Skeletal muscle satellite cell (primary cell): ENCODE measurements around the gene NDUFB10.

Source experiments
- H3K27me3 ChIP-seq: 2 replicates; pipeline ENCODE4 v1.7.0; 2013; ENCODE audit warnings: low read length; ENCODE audit not compliant: control insufficient read depth, insufficient read depth
- H3K36me3 ChIP-seq: 2 replicates; pipeline ENCODE4 v1.7.0; 2013; ENCODE audit warnings: mild to moderate bottlenecking, control low read depth, low read length; ENCODE audit not compliant: insufficient read depth
- H3K4me1 ChIP-seq: 2 replicates; pipeline ENCODE4 v1.7.0; 2013; ENCODE audit warnings: low read length; ENCODE audit not compliant: control insufficient read depth, insufficient read depth
- H3K4me2 ChIP-seq: 2 replicates; pipeline ENCODE4 v1.7.0; 2013; ENCODE audit warnings: mild to moderate bottlenecking, low read length
- H3K4me3 ChIP-seq: 2 replicates; pipeline ENCODE4 v1.7.0; 2013; ENCODE audit warnings: low read length
- H3K9ac ChIP-seq: 2 replicates; pipeline ENCODE4 v1.7.0; 2013; ENCODE audit warnings: mild to moderate bottlenecking, low read depth, low read length, moderate library complexity
- H3K9me3 ChIP-seq: replicated peaks from 2 replicates; pipeline ENCODE4 v1.7.0; 2013; ENCODE audit warnings: mild to moderate bottlenecking, control low read depth, low read length

The NDUFB10 gene

DNA sequence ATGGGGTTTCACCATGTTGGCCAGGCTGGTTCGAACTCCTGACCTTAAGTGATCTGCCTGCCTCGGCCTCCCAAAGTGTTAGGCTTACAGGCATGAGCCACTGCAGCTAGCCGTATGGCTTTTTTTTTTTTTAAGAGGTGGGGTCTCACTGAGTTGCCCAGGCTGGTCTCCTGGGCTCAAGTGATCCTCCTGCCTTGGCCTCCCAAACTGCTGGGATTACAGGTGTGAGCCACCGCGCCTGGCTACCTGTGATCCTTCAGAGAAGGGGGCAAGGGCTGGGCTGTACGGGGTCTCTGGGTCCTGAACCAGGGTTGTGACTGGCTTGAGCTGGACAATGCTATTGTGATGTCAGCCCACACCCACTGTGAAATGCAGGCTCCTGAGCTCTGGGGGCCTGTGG, 7.1 kb downstream of the NDUFB10 start, which contains the start of gene RNF151:
TSS of gene RNF151 (plus strand) at position 397 of the 400 bp plus-strand sequence. CDS start 26 bp downstream, outside the sequence.
- H3K4me3 ChIP-seq = peak within 1 kb of the TSS; percentile 82
- H3K27me3 ChIP-seq = no peaks in the 10 kb centered on the region
- H3K4me1 ChIP-seq = peaks cover 18% of the 10 kb centered on the region
- H3K4me2 ChIP-seq = peak within 1 kb of the TSS; percentile 99
- H3K9ac ChIP-seq = peak within 1 kb of the TSS; percentile 97
- H3K36me3 ChIP-seq = peaks cover 29% of the 10 kb centered on the region
- no peaks in the 10 kb centered on the region for H3K9me3 ChIP-seq

DNA sequence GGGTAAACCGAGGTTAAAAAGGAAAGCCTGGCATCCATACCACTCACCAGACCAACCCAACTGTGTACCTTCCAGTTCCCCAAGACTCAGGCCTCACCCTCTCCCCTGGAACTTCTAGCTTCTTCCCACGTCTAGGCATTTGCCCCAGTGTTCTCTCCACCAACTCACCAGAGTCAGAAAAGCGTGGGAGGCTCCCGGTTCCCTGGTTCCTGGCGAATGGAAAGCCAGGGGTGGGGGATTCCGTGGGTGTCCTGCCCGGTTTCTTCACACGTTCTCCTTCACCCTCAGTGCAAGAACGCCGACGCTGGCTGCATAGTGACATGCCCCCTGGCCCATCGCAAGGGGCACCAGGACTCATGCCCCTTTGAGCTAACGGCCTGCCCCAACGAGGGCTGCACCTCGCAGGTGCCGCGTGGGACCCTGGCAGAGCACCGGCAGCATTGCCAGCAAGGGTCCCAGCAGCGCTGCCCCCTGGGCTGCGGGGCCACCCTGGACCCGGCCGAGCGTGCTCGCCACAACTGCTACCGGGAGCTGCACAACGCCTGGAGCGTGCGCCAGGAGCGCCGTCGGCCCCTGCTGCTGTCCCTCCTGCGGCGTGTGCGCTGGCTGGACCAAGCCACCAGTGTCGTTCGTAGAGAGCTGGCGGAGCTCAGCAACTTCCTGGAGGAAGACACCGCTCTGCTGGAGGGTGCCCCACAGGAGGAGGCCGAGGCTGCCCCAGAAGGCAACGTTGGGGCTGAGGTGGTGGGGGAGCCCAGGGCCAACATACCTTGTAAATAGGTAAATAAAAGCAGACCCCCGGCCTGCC, 9.0 kb downstream of the NDUFB10 start:
- Histone ChIP-seq H3K4me2 (no peak overlapping the region), H3K36me3 (peaks cover 15% of the 10 kb centered on the region), H3K4me3 (no peak overlapping the region), H3K9ac (no peak overlapping the region), H3K4me1 (peaks cover 15% of the 10 kb centered on the region), H3K9me3 (no peaks in the 10 kb centered on the region), H3K27me3 (no peaks in the 10 kb centered on the region)

DNA sequence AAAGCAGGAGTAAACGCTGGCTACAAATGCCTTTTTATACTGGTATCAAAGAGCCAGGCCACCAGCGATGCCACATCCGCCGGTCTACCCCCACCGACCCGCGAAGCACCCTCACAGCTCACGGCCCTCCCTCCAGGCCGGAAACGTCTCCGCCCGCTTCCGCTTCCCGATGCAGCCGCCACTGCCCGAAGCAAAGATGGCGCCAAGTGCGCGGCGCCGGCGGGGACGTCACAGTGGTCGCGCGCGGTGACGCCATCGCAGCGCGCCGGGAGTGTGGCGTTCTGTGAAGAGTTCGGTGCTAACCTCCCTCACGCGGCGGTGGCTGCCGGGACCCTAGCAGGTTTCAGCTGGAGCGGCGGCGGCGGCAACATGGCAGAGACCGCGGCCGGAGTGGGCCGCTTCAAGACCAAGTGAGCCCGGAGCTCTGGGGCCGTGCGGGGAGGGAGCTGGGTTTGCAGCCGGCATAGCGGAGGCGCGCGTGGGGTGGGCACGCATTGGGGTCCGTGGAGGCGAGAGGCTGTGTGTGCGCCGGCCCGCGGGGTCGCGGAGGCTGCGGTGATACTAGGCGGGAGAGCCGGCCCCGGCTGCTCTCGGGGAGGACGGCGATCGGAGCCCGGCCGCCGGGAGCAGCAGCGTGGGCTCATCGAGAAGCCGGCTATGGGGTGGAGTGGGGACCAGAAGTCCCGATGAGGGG, 12.6 kb downstream of the NDUFB10 start, which contains the start of gene TBL3:
TSS of gene TBL3 (plus strand) at position 258 of the 694 bp plus-strand sequence. CDS start at position 370, 112 bp downstream.
- H3K36me3 ChIP-seq = peaks cover 30% of the 10 kb centered on the region
- H3K9me3 ChIP-seq = no peaks in the 10 kb centered on the region
- H3K4me3 ChIP-seq = peak within 1 kb of the TSS; percentile 78
- peak within 1 kb of the TSS; percentile 90 for H3K9ac ChIP-seq
- H3K4me2 ChIP-seq = peak within 1 kb of the TSS; percentile 90
- peaks cover 8% of the 10 kb centered on the region for H3K4me1 ChIP-seq
- no peaks in the 10 kb centered on the region for H3K27me3 ChIP-seq

DNA sequence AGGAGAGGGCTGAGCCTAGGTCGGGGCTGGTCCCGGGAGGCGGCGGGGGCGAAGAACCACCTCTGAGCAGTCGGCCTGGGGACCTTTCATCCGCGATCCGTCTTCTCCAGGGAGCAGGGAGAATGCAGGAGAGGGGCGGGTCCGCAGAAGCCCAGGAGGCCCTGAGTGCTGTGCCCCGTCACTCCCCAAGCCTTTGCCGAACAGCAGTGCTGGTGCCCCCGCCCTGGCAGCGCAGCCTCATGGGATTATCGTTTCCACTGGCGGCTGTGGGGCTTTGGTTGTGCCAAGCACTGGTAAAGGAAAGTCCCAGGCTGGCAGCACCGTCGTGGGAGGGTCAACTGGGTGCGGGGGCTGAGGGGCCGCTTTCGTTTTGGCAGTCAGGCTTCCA, 13.1 kb downstream of the NDUFB10 start:
- Histone ChIP-seq H3K4me3 (peak overlapping the region; percentile 78), H3K9ac (peak overlapping the region; percentile 90), H3K27me3 (no peaks in the 10 kb centered on the region), H3K9me3 (no peaks in the 10 kb centered on the region), H3K4me1 (peaks cover 8% of the 10 kb centered on the region), H3K36me3 (peaks cover 35% of the 10 kb centered on the region), H3K4me2 (peak overlapping the region; percentile 90)

DNA sequence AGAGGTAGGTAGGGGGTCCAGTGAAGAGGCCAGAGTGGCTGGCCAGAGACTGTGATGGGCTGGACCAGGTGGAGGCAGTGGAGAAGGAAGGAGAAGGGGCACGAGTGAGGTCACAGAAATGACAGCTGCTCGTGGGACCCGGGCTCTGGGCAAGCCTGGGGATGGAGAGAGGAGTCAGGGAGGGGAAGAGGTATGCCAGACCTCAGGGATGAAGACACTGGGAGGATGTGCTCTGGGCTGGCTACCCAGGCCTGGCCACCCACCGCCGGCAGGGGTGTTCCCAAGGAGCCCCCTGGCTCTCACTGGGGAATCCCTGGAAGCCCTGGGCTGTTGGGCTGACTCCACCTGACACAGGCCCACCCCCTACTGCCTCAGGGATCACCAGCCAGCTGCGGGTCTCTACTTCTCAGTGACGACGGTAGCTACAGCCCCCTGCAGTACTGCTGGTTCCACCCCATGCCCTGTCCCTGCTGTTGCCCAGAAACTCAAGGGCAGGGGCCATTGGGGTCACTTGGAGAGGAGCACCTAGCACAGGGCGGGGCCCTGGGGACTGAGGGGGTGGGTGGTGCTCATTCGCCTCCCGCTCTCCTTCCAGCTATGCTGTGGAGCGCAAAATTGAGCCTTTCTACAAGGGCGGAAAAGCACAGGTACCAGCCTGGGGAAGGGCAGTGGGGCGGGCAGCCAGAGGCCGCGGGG, 14.3 kb downstream of the NDUFB10 start:
- H3K36me3 ChIP-seq = peaks cover 46% of the 10 kb centered on the region
- peaks cover 8% of the 10 kb centered on the region for H3K4me1 ChIP-seq
- H3K4me2 ChIP-seq = peak overlapping the region; percentile 37
- H3K9me3 ChIP-seq = no peaks in the 10 kb centered on the region
- no peaks in the 10 kb centered on the region for H3K27me3 ChIP-seq
- no peak overlapping the region for H3K9ac ChIP-seq
- H3K4me3 ChIP-seq = no peak overlapping the region

DNA sequence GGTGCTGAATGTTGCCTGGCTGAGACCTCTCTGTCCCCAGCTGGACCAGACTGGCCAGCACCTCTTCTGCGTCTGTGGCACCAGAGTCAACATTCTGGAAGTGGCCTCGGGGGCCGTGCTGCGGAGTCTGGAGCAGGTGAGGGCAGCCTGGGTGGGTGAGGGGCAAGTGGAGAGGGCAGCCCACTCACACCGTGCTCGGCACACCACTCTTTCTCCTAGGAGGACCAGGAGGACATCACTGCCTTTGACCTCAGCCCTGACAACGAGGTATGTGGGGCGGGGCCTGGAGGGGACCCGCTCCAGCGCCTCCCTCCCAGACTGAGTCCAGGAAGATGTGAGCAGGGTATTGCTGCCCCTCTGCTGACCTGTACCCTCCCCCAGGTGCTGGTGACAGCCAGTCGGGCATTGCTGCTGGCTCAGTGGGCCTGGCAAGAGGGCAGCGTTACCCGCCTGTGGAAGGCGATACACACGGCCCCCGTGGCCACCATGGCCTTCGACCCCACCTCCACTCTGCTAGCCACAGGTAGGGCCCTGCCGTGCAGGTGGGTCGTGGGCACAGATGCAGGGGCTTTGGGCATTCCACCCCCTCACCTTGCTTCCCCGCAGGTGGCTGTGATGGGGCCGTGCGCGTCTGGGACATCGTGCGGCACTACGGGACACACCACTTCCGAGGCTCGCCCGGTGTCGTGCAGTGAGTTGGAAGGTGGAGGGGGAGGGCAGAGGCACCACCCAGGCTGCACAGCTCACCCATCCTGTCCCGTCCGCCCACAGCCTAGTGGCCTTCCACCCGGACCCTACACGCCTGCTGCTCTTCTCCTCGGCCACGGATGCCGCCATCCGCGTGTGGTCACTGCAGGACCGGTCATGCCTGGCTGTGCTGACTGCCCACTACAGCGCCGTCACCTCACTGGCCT, 15.1 kb downstream of the NDUFB10 start:
- Histone ChIP-seq H3K36me3 (peaks cover 51% of the 10 kb centered on the region), H3K4me3 (no peak overlapping the region), H3K27me3 (no peaks in the 10 kb centered on the region), H3K4me1 (peaks cover 8% of the 10 kb centered on the region), H3K9ac (no peak overlapping the region), H3K4me2 (no peak overlapping the region), H3K9me3 (no peaks in the 10 kb centered on the region)

DNA sequence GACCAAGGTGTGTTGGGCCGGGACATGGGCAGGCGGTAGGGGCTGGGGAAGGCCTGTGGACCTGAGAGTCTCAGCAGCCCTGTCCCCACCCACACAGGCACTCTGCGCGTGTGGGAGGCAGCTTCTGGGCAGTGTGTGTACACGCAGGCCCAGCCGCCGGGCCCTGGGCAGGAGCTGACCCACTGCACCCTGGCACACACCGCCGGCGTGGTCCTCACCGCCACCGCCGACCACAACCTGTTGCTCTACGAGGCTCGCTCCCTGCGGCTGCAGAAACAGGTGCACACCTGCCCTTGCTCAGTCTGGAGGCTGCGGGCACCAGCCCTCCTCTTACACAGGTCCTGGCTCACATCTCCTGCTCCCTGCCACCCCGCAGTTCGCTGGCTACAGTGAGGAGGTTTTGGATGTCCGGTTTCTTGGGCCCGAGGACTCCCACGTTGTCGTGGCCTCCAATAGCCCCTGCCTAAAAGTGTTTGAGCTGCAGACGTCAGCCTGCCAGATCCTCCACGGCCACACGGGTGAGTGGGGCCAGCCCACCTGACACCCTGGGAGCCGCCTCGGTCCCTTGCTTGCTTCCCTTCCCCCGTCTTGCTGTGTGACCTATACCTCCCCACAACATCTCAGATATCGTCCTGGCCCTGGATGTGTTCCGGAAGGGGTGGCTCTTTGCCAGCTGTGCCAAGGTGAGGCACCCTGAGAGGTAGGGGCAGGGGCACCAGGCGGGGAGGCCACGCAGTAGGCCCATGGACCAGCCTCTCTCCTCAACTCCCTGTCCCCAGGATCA, 16.3 kb downstream of the NDUFB10 start:
- no peak overlapping the region for H3K9ac ChIP-seq
- H3K4me2 ChIP-seq = no peak overlapping the region
- no peaks in the 10 kb centered on the region for H3K9me3 ChIP-seq
- peaks cover 8% of the 10 kb centered on the region for H3K4me1 ChIP-seq
- no peak overlapping the region for H3K4me3 ChIP-seq
- H3K27me3 ChIP-seq = peaks cover 12% of the 10 kb centered on the region
- H3K36me3 ChIP-seq = peaks cover 52% of the 10 kb centered on the region

DNA sequence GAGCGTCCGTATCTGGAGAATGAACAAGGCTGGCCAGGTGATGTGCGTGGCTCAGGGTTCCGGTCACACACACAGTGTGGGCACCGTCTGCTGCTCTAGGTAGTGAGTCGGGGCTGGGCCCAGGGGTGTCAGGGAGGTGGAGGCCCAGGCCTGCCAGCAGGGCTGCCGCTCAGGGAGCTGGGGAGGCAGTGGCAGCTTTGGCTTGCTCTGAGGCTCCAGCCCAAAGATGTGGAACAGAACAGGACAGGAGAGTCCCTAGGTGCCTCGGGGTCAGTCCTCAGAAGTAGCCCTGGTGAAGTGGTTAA, 16.8 kb downstream of the NDUFB10 start:
- H3K9me3 ChIP-seq = no peaks in the 10 kb centered on the region

DNA sequence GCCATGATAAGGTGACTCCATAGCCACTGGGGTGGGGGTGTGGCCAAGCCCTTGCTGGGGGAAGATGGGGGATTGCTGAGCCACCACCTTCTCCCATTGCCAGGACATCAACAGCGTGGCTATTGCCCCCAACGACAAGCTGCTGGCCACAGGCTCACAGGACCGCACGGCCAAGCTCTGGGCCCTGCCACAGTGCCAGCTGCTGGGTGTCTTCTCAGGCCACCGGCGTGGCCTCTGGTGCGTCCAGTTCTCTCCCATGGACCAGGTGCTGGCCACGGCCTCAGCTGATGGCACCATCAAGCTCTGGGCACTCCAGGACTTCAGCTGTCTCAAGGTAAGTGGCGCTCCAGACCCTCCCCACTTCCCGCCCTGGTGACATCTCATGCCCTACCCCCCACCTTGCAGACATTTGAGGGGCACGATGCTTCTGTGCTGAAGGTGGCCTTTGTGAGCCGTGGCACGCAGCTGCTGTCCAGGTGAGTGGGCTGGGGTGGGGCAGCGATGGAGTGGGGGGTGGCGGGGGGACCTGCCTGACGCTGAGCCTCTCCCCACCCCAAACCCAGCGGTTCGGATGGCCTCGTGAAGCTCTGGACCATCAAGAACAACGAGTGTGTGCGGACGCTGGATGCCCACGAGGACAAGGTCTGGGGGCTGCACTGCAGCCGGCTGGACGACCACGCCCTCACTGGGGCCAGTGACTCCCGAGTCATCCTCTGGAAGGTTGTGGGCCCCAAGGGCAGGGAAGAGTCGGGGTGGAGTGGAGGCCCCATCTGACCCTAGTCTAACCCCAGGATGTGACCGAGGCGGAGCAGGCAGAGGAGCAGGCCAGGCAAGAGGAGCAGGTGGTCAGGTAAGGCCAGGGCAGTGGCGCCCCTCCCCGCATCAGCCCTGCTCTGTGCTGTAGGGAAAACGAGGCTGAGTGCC, 17.9 kb downstream of the NDUFB10 start:
- H3K9ac ChIP-seq = no peak overlapping the region
- peaks cover 4% of the 10 kb centered on the region for H3K4me1 ChIP-seq
- H3K36me3 ChIP-seq = peaks cover 50% of the 10 kb centered on the region
- no peaks in the 10 kb centered on the region for H3K9me3 ChIP-seq
- H3K4me2 ChIP-seq = no peak overlapping the region
- H3K27me3 ChIP-seq = peaks cover 28% of the 10 kb centered on the region
- no peak overlapping the region for H3K4me3 ChIP-seq

More for the DNA sequence above, 16.8 kb downstream of the NDUFB10 start:
- peaks cover 52% of the 10 kb centered on the region for H3K36me3 ChIP-seq
- H3K9ac ChIP-seq = no peak overlapping the region
- no peak overlapping the region for H3K4me3 ChIP-seq
- H3K27me3 ChIP-seq = peaks cover 17% of the 10 kb centered on the region
- peaks cover 4% of the 10 kb centered on the region for H3K4me1 ChIP-seq
- H3K4me2 ChIP-seq = no peak overlapping the region
